Measurements from ENCODE around the gene ZCCHC24.

DNA sequence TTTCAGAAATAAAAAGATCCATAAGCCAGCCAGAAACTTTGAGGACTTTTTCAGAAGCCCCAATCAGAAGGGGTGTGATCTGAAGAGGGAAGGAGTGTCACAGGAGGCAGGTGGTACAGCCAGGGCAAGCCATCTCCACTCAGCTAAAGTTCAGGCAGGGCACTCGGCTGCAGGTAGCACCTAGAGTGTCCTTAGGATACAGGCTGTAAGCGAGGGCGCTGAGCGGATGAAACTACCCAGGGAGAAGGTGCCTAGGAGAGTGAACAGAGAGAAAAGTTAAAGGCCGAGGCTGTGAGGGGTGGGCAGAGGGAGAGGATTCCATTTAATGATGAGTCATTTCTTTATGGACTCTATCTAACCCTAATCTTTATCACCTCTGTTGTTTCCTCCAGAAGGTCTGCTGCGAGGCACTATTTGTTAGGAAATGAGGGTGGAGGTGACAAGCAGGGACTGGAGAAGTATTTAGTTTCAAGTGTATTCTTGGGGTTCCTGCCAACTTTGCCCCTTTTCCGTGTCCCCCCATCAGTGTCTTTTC is 29.8 kb upstream of the ZCCHC24 start:
- TF ChIP-seq, protein P1, sequence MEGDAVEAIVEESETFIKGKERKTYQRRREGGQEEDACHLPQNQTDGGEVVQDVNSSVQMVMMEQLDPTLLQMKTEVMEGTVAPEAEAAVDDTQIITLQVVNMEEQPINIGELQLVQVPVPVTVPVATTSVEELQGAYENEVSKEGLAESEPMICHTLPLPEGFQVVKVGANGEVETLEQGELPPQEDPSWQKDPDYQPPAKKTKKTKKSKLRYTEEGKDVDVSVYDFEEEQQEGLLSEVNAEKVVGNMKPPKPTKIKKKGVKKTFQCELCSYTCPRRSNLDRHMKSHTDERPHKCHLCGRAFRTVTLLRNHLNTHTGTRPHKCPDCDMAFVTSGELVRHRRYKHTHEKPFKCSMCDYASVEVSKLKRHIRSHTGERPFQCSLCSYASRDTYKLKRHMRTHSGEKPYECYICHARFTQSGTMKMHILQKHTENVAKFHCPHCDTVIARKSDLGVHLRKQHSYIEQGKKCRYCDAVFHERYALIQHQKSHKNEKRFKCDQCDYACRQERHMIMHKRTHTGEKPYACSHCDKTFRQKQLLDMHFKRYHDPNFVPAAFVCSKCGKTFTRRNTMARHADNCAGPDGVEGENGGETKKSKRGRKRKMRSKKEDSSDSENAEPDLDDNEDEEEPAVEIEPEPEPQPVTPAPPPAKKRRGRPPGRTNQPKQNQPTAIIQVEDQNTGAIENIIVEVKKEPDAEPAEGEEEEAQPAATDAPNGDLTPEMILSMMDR (IDR thresholded peaks at IDR 0.05): no peak
- TF ChIP-seq EZH2 (IDR thresholded peaks at IDR 0.05): no peak
- no peak for TF ChIP-seq EZH2phosphoT487 (IDR thresholded peaks at IDR 0.05)
